GM23338 (cell line): Measurements from ENCODE around the gene PCDHGA1. TPM values are rescaled to one million over a fixed set of nuclear protein-coding genes. Genes with fewer than 3 reads are reported as not detected.

Experiments used
- ATAC-seq: fragments of 200-7000 bp; cut with Tn5 transposase; 3 replicates; pipeline ENCODE4 v1.9.1; 2020
- DNase-seq: peaks from one replicate; pipeline ENCODE4 v3.0.0-alpha.2; 2015; ENCODE audit warnings: low spot score
- H2AFZ ChIP-seq: fragments of 200-600 bp; sonication (generic); 2 replicates; pipeline ENCODE4 v1.8.0; 2016; ENCODE audit warnings: antibody characterized with exemption, mild to moderate bottlenecking, moderate library complexity
- H3F3A ChIP-seq: fragments of 200-600 bp; sonication (generic); replicated peaks from 2 replicates; pipeline ENCODE4 v1.8.0; 2017; ENCODE audit warnings: antibody characterized with exemption, mixed run types, low read depth
- H3K27ac ChIP-seq: fragments of 200-600 bp; sonication (generic); 2 replicates; pipeline ENCODE4 v1.6.1; 2016; ENCODE audit warnings: low read depth
- H3K27me3 ChIP-seq: fragments of 200-600 bp; sonication (generic); 2 replicates; pipeline ENCODE4 v1.8.0; 2016; ENCODE audit warnings: mild to moderate bottlenecking, mixed run types, moderate library complexity; ENCODE audit not compliant: insufficient read depth
- H3K36me3 ChIP-seq: fragments of 200-600 bp; sonication (generic); 2 replicates; pipeline ENCODE4 v1.8.0; 2016; ENCODE audit warnings: mild to moderate bottlenecking; ENCODE audit not compliant: insufficient read depth
- H3K4me1 ChIP-seq: fragments of 200-600 bp; sonication (generic); 2 replicates; pipeline ENCODE4 v1.8.0; 2016; ENCODE audit warnings: mild to moderate bottlenecking, moderate library complexity; ENCODE audit not compliant: insufficient read depth
- H3K4me2 ChIP-seq: fragments of 200-600 bp; sonication (generic); 2 replicates; pipeline ENCODE4 v1.7.1; 2017; ENCODE audit warnings: mixed run types
- H3K4me3 ChIP-seq: fragments of 200-600 bp; sonication (generic); 2 replicates; pipeline ENCODE4 v1.6.1; 2016; ENCODE audit warnings: mixed run types
- H3K79me2 ChIP-seq: fragments of 200-600 bp; sonication (generic); replicated peaks from 2 replicates; pipeline ENCODE4 v1.8.0; 2017; ENCODE audit warnings: mild to moderate bottlenecking; ENCODE audit not compliant: insufficient read depth
- H3K9me2 ChIP-seq: fragments of 200-600 bp; sonication (generic); 2 replicates; pipeline ENCODE4 v1.8.0; 2017; ENCODE audit not compliant: insufficient read depth
- H4K20me1 ChIP-seq: fragments of 200-600 bp; sonication (generic); replicated peaks from 2 replicates; pipeline ENCODE4 v1.8.0; 2017; ENCODE audit warnings: mild to moderate bottlenecking; ENCODE audit not compliant: insufficient read depth
- H3K27ac Mint-ChIP-seq: 2 replicates; pipeline ENCODE4 v1.8.0; 2020; ENCODE audit warnings: inconsistent platforms, mild to moderate bottlenecking, moderate library complexity, mixed read lengths
- H3K27me3 Mint-ChIP-seq: 3 replicates; pipeline ENCODE4 v1.8.0; 2022; ENCODE audit warnings: low read depth, mild to moderate bottlenecking, moderate library complexity, mixed read lengths, inconsistent platforms; ENCODE audit not compliant: insufficient read depth, poor library complexity
- H3K36me3 Mint-ChIP-seq: 3 replicates; pipeline ENCODE4 v1.8.0; 2021; ENCODE audit warnings: low read depth, mild to moderate bottlenecking, inconsistent platforms, moderate library complexity, mixed read lengths
- H3K4me1 Mint-ChIP-seq: 3 replicates; pipeline ENCODE4 v1.8.0; 2020; ENCODE audit warnings: mild to moderate bottlenecking, inconsistent platforms, mixed read lengths
- H3K4me3 Mint-ChIP-seq: 3 replicates; pipeline ENCODE4 v1.8.0; 2021; ENCODE audit warnings: moderate library complexity, mild to moderate bottlenecking, inconsistent platforms, mixed read lengths
- H3K9me3 Mint-ChIP-seq: 3 replicates; pipeline ENCODE4 v1.8.0; 2020; ENCODE audit warnings: moderate library complexity, mild to moderate bottlenecking, inconsistent platforms, mixed read lengths
- CREB1 ChIP-seq: fragments of 250-450 bp; sonication (Bioruptor Pico); IDR thresholded peaks from 2 replicates; pipeline ENCODE4 v1.5.0; 2020; ENCODE audit warnings: low read depth, mild to moderate bottlenecking, moderate library complexity
- CTCF ChIP-seq, 2 experiments: fragments of 200-600 bp in 1 of 2; sonication (generic) in 1 of 2; conservative IDR thresholded peaks; 2 replicates each; pipeline versions ENCODE4 v1.5.1 to v1.6.1; 2016 to 2017; ENCODE audit warnings: antibody characterized with exemption in 2 of 2, low read depth in 2 of 2, mild to moderate bottlenecking in 2 of 2, moderate library complexity in 1 of 2
- EZH2 ChIP-seq: fragments of 200-600 bp; sonication (generic); IDR thresholded peaks from one replicate; pipeline ENCODE4 v1.8.0; 2017; ENCODE audit warnings: antibody characterized with exemption, mild to moderate bottlenecking, low read depth; ENCODE audit not compliant: unreplicated experiment
- EZH2phosphoT487 ChIP-seq: fragments of 200-600 bp; sonication (generic); IDR thresholded peaks from one replicate; pipeline ENCODE4 v1.8.1; 2018; ENCODE audit warnings: antibody characterized with exemption; ENCODE audit not compliant: unreplicated experiment
- JUNB ChIP-seq: IDR thresholded peaks from one replicate; pipeline ENCODE4 v1.6.1; 2016; ENCODE audit warnings: antibody characterized with exemption; ENCODE audit not compliant: unreplicated experiment
- NANOG ChIP-seq: IDR thresholded peaks from 2 replicates; pipeline ENCODE4 v1.6.1; 2016; ENCODE audit warnings: antibody characterized with exemption, borderline replicate concordance
- POLR2AphosphoS5 ChIP-seq: IDR thresholded peaks from 2 replicates; pipeline ENCODE4 v1.6.1; 2016; ENCODE audit warnings: antibody characterized with exemption, low read depth
- STAT1 ChIP-seq: IDR thresholded peaks from one replicate; pipeline ENCODE4 v1.6.1; 2016; ENCODE audit warnings: antibody characterized with exemption; ENCODE audit not compliant: unreplicated experiment
- ZNF114 ChIP-seq: fragments of 250-450 bp; sonication (Bioruptor Pico); IDR thresholded peaks from 2 replicates; pipeline ENCODE4 v1.5.0; 2020; ENCODE audit warnings: mild to moderate bottlenecking, moderate library complexity
- ZNF331 ChIP-seq: fragments of 250-450 bp; sonication (Bioruptor Pico); IDR thresholded peaks from 2 replicates; pipeline ENCODE4 v1.5.0; 2020; ENCODE audit warnings: low read depth, mild to moderate bottlenecking, moderate library complexity
- polyA plus RNA-seq: library from polyadenylated mRNA; unstranded; fragments of >200 nt; fragmentation: Nextera tagmentation; extraction: Ambion mirVana; gene quantifications from 2 replicates; pipeline ENCODE4 v1.2.1, GENCODE V29; 2016
- total RNA-seq: library from RNA; depleted of rRNA; stranded (reverse); fragments of >200 nt; shearing (Covaris generic); gene quantifications from 2 replicates; pipeline ENCODE4 v1.2.3, GENCODE V29; 2014
- TF ChIP-seq, protein P1 (sequence below): IDR thresholded peaks from one replicate; pipeline ENCODE4 v1.6.1; 2018; ENCODE audit warnings: antibody characterized with exemption; ENCODE audit not compliant: unreplicated experiment
- TF ChIP-seq, protein P2 (sequence below): IDR thresholded peaks from 2 replicates; pipeline ENCODE4 v1.6.1; 2016; ENCODE audit warnings: antibody characterized with exemption
- TF ChIP-seq, protein P3 (sequence below): fragments of 250-450 bp; sonication (Bioruptor Pico); IDR thresholded peaks from 2 replicates; pipeline ENCODE4 v1.5.0; 2020; ENCODE audit warnings: mild to moderate bottlenecking, moderate library complexity

The PCDHGA1 gene
- total and polyA plus RNA-seq, 2 experiments from 2014 or later, result 0.39 to 1.7 TPM

DNA sequence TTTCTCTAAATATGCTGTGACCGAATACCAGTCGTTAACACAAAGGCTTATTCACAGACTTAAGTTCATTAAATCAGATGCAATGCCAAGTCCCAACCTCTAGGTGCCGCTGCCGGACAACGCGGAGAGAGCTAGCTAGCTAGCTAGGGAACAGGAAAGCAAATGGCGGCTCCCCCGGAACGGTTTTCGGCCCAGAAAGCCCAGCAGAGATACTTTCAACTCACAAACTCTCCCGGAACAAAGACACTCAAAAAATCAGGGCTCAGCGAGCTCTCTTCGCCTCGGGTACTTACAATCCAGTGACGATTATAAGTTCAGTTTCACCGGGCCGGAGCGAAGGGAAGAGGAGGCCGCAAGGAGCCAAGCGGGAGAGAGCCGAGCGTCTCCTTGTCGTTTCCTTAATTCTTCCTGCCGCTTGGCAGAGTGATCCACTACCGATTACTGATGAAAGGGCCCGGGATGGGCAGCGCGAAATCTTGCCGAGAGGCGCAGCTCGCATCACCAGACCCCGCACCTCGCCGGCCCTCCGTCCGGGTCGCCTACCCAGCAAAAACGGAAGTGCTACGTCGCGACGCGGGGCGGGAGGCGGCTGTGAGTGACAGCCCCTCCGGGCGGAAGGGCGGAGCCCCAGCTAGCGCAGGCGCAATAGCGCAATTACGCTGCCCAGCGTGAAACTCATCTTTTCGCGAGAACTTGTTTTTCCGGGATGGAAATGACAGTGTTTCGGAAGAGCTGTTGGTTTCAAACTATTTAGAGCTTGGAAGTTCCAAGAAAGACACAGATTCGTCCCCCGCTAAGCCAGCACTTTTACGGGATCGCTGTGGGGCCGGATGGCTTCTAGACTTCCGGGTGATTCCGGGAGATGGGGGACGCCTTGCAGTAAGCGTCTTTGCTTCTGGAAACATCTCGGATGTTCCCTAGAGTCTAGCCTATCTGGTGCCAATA, 9.8 kb upstream of the PCDHGA1 start, which contains the start of gene TAF7:
TSS of gene TAF7 (minus strand) at position 560 of the 945 bp plus-strand sequence. CDS start 740 bp downstream, outside the sequence.
- TF ChIP-seq, protein P1, sequence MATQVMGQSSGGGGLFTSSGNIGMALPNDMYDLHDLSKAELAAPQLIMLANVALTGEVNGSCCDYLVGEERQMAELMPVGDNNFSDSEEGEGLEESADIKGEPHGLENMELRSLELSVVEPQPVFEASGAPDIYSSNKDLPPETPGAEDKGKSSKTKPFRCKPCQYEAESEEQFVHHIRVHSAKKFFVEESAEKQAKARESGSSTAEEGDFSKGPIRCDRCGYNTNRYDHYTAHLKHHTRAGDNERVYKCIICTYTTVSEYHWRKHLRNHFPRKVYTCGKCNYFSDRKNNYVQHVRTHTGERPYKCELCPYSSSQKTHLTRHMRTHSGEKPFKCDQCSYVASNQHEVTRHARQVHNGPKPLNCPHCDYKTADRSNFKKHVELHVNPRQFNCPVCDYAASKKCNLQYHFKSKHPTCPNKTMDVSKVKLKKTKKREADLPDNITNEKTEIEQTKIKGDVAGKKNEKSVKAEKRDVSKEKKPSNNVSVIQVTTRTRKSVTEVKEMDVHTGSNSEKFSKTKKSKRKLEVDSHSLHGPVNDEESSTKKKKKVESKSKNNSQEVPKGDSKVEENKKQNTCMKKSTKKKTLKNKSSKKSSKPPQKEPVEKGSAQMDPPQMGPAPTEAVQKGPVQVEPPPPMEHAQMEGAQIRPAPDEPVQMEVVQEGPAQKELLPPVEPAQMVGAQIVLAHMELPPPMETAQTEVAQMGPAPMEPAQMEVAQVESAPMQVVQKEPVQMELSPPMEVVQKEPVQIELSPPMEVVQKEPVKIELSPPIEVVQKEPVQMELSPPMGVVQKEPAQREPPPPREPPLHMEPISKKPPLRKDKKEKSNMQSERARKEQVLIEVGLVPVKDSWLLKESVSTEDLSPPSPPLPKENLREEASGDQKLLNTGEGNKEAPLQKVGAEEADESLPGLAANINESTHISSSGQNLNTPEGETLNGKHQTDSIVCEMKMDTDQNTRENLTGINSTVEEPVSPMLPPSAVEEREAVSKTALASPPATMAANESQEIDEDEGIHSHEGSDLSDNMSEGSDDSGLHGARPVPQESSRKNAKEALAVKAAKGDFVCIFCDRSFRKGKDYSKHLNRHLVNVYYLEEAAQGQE, result no peak
- TF ChIP-seq POLR2AphosphoS5 (peak; percentile 99), ZNF114 (no peak), EZH2phosphoT487 (no peak), CREB1 (CRISPR knock-in tag) (peak; percentile 82), ZNF331 (CRISPR knock-in tag) (no peak), JUNB (no peak), NANOG (no peak), STAT1 (no peak), CTCF (conservative IDR thresholded peaks at IDR 0.05; ENCODE audit: low read depth in 2 of 2) (peak; percentile 86 to 88), EZH2 (no peak)
- TF ChIP-seq, protein P2, sequence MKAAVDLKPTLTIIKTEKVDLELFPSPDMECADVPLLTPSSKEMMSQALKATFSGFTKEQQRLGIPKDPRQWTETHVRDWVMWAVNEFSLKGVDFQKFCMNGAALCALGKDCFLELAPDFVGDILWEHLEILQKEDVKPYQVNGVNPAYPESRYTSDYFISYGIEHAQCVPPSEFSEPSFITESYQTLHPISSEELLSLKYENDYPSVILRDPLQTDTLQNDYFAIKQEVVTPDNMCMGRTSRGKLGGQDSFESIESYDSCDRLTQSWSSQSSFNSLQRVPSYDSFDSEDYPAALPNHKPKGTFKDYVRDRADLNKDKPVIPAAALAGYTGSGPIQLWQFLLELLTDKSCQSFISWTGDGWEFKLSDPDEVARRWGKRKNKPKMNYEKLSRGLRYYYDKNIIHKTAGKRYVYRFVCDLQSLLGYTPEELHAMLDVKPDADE, result peak; percentile 50
- TF ChIP-seq, protein P3, sequence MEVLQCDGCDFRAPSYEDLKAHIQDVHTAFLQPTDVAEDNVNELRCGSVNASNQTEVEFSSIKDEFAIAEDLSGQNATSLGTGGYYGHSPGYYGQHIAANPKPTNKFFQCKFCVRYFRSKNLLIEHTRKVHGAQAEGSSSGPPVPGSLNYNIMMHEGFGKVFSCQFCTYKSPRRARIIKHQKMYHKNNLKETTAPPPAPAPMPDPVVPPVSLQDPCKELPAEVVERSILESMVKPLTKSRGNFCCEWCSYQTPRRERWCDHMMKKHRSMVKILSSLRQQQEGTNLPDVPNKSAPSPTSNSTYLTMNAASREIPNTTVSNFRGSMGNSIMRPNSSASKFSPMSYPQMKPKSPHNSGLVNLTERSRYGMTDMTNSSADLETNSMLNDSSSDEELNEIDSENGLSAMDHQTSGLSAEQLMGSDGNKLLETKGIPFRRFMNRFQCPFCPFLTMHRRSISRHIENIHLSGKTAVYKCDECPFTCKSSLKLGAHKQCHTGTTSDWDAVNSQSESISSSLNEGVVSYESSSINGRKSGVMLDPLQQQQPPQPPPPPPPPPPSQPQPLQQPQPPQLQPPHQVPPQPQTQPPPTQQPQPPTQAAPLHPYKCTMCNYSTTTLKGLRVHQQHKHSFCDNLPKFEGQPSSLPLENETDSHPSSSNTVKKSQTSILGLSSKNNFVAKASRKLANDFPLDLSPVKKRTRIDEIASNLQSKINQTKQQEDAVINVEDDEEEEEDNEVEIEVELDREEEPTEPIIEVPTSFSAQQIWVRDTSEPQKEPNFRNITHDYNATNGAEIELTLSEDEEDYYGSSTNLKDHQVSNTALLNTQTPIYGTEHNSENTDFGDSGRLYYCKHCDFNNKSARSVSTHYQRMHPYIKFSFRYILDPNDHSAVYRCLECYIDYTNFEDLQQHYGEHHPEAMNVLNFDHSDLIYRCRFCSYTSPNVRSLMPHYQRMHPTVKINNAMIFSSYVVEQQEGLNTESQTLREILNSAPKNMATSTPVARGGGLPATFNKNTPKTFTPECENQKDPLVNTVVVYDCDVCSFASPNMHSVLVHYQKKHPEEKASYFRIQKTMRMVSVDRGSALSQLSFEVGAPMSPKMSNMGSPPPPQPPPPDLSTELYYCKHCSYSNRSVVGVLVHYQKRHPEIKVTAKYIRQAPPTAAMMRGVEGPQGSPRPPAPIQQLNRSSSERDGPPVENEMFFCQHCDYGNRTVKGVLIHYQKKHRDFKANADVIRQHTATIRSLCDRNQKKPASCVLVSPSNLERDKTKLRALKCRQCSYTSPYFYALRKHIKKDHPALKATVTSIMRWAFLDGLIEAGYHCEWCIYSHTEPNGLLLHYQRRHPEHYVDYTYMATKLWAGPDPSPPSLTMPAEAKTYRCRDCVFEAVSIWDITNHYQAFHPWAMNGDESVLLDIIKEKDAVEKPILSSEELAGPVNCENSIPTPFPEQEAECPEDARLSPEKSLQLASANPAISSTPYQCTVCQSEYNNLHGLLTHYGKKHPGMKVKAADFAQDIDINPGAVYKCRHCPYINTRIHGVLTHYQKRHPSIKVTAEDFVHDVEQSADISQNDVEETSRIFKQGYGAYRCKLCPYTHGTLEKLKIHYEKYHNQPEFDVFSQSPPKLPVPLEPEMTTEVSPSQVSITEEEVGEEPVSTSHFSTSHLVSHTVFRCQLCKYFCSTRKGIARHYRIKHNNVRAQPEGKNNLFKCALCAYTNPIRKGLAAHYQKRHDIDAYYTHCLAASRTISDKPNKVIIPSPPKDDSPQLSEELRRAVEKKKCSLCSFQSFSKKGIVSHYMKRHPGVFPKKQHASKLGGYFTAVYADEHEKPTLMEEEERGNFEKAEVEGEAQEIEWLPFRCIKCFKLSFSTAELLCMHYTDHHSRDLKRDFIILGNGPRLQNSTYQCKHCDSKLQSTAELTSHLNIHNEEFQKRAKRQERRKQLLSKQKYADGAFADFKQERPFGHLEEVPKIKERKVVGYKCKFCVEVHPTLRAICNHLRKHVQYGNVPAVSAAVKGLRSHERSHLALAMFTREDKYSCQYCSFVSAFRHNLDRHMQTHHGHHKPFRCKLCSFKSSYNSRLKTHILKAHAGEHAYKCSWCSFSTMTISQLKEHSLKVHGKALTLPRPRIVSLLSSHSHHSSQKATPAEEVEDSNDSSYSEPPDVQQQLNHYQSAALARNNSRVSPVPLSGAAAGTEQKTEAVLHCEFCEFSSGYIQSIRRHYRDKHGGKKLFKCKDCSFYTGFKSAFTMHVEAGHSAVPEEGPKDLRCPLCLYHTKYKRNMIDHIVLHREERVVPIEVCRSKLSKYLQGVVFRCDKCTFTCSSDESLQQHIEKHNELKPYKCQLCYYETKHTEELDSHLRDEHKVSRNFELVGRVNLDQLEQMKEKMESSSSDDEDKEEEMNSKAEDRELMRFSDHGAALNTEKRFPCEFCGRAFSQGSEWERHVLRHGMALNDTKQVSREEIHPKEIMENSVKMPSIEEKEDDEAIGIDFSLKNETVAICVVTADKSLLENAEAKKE (CRISPR knock-in tag), result no peak
- H3K4me3 ChIP-seq, result peak within 1 kb of the TSS; percentile 67
- H4K20me1 ChIP-seq, result peaks cover 24% of the 10 kb centered on the region
- H3K4me1 ChIP-seq, result peaks cover 14% of the 10 kb centered on the region; the same call in 1 of the 2 replicates
- Mint-ChIP-seq H3K27ac (peak within 1 kb of the TSS; percentile 99), H3K9me3 (peaks cover 53% of the 10 kb centered on the region), H3K36me3 (peaks cover 51% of the 10 kb centered on the region), H3K4me1 (peaks cover 10% of the 10 kb centered on the region), H3K27me3 (peaks cover 15% of the 10 kb centered on the region), H3K4me3 (peak within 1 kb of the TSS; percentile 95)
- H3F3A ChIP-seq, result no peaks in the 10 kb centered on the region
- no peaks in the 10 kb centered on the region for H3K9me2 ChIP-seq
- ATAC-seq (peak; percentile 96), DNase-seq (peak; percentile 97)
- H3K4me2 ChIP-seq, result peak within 1 kb of the TSS; percentile 80
- H3K79me2 ChIP-seq, result peaks cover 42% of the 10 kb centered on the region
- H3K36me3 ChIP-seq, result peaks cover 13% of the 10 kb centered on the region
- no peaks in the 10 kb centered on the region for H3K27me3 ChIP-seq
- H2AFZ ChIP-seq, result peak within 1 kb of the TSS; percentile 87
- peak within 1 kb of the TSS; percentile 92 for H3K27ac ChIP-seq
